ENCODE measurements around the gene PRPF40B.
A peak's percentile ranks its signal among the peaks of the same experiment; 100 is the strongest.

PRPF40B gene

DNA sequence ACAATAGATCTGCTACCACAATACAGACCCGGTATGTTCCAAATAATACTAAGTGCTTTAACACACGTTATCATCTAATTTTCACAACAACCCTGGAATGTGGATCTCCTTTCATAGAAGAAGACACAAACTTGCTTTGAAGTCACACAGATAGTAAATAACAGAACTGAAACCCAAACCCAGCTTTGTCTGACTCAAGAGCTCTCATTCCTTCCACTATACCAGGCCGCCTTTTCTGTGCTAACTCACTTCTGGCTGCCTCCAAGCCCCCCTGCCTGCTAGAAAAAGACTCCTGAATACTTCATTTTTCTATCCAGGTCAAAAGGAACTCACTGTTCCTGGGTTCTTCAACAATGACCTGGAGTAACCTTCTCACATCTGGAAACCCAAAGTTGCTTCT is 37.8 kb downstream of the PRPF40B start:
- H3K4me3 ChIP-seq (ENCODE audit: low read depth, low read length): no peak overlapping the region
- no peak for TF ChIP-seq CTCF (IDR thresholded peaks at IDR 0.05; ENCODE audit: borderline replicate concordance, insufficient read depth, low read depth, low read length)

GRCh38 chr12:49661746-49662145 is 38.4 kb downstream of the PRPF40B start:
- H3K4me3 ChIP-seq (ENCODE audit: low read depth, low read length): no peak overlapping the region
- no peak for TF ChIP-seq CTCF (IDR thresholded peaks at IDR 0.05; ENCODE audit: borderline replicate concordance, insufficient read depth, low read depth, low read length)

- H3K4me3 ChIP-seq (ENCODE audit: low read depth, low read length): peak overlapping the region; percentile 36
- TF ChIP-seq CTCF (IDR thresholded peaks at IDR 0.05; ENCODE audit: borderline replicate concordance, insufficient read depth, low read depth, low read length): no peak
Observed at GRCh38 chr12:49662998-49663843, 39.9 kb downstream of the PRPF40B start.

DNA sequence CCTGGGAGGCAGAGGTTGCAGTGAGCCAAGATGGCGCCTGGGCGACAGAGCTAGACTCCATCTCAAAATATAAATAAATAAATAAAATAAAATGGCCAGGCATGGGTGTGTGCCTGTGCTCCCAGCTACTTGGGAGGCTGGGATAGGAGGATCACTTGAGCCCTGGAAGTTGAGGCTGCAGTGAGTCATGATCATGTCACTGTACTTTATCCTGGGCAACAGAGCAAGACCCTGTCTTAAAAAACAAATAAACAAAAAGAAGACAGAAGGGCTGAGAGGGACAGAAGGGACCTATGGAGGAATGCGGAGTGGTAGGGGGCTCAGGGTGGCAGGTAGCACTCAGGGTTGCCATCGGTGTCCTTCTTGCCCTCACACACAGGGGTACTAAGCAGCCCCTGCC is 40.8 kb downstream of the PRPF40B start:
- no peak overlapping the region for H3K4me3 ChIP-seq (ENCODE audit: low read depth, low read length)
- TF ChIP-seq CTCF (IDR thresholded peaks at IDR 0.05; ENCODE audit: borderline replicate concordance, insufficient read depth, low read depth, low read length): no peak

DNA sequence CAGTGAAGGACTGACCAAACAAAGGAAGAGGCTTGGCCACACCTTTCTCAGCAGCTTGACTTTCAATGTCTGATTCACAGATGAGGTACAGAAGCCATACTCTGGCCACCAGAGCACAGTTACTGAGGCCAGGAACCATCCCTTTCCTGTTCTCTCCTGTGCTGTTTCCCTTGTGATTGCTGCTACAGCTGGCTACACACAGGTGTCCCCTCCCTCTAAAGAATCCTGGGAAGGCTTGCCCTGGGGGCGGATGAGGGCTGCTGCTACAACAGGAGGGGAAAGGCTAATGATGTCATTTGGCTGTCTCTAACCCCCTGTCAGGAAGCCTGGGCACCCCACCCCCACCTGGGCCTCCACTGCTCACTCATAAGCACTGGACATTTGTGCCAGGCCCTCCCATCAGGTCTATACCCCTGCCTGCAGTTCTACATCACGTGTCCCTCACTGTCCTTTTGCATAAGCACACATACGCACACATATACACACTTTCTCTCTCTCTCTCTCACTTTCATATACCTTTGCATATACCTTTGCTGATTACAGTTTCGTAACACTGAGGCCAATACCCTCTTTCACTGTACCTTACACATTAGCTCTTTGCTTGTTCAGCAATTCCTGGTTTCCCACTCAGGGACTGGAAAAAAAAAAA is 41.4 kb downstream of the PRPF40B start:
- H3K4me3 ChIP-seq (ENCODE audit: low read depth, low read length): no peak overlapping the region

GRCh38 chr12:49665384-49665783 is 42.0 kb downstream of the PRPF40B start:
- no peak for TF ChIP-seq CTCF (IDR thresholded peaks at IDR 0.05; ENCODE audit: borderline replicate concordance, insufficient read depth, low read depth, low read length)
- no peak overlapping the region for H3K4me3 ChIP-seq (ENCODE audit: low read depth, low read length)

More for the DNA sequence above, 41.4 kb downstream of the PRPF40B start:
- no peak for TF ChIP-seq CTCF (IDR thresholded peaks at IDR 0.05; ENCODE audit: borderline replicate concordance, insufficient read depth, low read depth, low read length)

DNA sequence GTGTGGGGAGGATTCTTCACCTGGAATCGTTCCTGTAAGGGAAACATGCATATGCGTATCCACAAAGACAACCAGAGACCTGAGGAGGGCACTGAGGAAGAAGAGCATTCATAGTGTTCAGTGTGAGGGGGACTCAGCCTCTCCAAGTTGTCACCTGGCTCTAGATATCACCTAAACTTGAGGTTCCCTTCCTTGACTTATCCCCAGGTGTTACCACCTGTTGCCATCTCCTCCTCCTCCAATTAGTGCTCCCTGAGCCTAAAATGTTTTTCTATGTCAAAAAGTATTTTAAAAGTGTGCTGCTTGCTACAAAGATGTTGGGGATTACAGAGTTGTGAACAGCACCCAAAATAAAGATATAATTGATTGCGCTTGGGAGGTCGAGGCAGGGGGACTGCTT is 42.8 kb downstream of the PRPF40B start:
- no peak for TF ChIP-seq CTCF (IDR thresholded peaks at IDR 0.05; ENCODE audit: borderline replicate concordance, insufficient read depth, low read depth, low read length)

More for the DNA sequence above, 42.8 kb downstream of the PRPF40B start:
- H3K4me3 ChIP-seq (ENCODE audit: low read depth, low read length): no peak overlapping the region
